GM15510 (cell line): ENCODE data around the gene PPM1N.

Source experiments
- POLR2A ChIP-seq: IDR thresholded peaks from 3 replicates; pipeline ENCODE4 v1.6.1; 2011; ENCODE audit warnings: borderline replicate concordance; ENCODE audit not compliant: insufficient read length; ENCODE audit errors: extremely low read depth

PPM1N gene

DNA sequence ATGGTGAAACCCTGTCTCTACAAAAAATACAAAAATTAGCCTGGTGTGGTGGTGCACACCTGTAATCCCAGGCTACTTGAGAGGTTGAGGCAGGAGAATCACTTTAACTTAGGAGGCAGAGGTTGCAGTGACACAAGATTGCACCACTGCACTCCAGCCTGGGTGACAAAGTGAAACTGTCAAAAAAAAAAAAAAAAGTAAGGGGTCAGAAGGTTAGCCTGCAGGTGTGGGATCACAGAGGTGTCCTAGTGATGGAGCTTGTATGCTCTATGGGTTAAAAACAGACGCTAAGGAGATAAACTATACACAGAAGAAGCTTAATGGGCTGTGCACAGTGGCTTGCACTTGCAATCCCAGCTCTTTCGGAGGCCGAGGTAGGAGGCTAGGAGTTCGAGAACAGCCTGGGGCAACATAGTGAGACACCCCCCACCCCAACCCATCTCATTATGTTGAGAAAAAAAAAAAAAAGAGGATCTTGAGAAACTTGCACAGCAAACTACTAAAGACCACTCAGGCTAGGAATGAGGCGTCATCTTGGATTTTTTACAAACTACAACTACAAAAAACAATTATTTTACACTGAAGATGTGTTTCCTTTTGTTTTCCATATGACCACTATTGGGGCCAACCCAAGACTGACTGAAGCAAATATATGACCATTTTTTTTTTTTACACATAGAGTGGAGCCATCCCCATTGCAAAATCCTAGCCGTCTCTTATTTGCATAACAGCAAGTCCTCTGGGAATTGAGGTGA is 22.5 kb upstream of the PPM1N start:
- TF ChIP-seq POLR2A = no peak

GRCh38 chr19:45476304-45476703 is 21.9 kb upstream of the PPM1N start:
- TF ChIP-seq POLR2A = no peak

GRCh38 chr19:45477186-45477585 is 21.1 kb upstream of the PPM1N start:
- no peak for TF ChIP-seq POLR2A

- no peak for TF ChIP-seq POLR2A
These were observed 20.4 kb upstream of the PPM1N start for GRCh38 chr19:45477713-45478453.

DNA sequence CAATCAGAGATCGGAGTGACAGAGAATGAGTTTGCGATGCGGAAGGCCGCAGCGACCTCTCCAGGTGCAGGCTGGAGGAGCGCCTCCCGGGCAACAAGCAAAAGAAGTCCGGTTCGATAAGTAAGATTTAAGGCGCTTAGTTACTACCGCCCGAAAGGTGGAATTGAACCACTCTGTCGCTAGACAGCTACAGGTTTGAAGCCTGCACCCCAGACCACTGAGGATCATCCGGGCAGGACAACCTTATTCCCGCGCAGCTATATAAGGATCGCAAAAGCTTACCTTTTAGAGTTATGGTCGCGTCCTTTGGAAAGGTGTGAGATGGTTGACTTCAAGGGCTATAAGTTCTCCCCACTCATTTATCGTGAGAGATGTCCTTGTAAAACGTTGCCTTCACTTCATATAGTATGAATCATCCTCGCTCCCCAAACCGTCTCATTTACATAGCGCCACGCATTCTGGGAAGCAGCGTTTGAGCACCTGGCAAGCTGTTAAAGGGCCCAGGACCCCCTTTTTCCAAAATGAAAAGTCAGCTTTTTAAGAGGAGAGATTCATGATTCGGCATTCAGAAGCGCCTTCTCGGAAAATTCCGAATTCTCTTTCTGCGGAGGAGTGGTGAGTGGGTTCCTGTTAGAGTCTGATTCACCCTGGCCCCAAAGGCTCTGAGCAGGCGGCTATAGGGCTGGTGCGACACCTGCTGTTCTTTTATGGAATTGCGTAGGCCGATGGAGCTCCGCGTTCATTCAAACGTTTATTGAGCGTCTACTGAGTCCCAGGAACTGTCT is 19.6 kb upstream of the PPM1N start:
- TF ChIP-seq POLR2A = peak; percentile 40

- TF ChIP-seq POLR2A = no peak
These were observed 15.2 kb upstream of the PPM1N start for GRCh38 chr19:45483033-45483432.

GRCh38 chr19:45484273-45484945 is 13.8 kb upstream of the PPM1N start:
- TF ChIP-seq POLR2A = no peak

- TF ChIP-seq POLR2A = no peak
These were observed 12.8 kb upstream of the PPM1N start for GRCh38 chr19:45485305-45486077.

DNA sequence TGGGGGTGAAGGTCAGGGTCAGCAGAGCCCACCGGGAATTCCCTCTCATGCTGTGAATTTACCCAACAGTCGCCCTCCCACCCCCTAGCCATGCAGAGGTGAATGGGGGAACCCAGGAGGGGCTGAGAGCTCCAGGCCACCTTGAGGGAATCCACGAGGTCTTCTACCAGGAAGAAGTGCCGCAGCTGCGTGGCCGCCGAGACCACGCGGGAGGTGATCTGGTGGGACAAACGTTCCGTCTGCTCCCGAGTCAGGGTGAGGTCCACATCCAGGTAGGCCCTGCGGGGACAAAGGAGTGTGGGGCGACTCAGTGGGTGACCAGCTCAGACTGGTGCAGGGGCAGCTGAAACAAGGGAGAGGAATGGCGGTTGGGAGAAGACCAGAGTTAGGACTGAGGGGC is 9.5 kb upstream of the PPM1N start:
- no peak for TF ChIP-seq POLR2A

DNA sequence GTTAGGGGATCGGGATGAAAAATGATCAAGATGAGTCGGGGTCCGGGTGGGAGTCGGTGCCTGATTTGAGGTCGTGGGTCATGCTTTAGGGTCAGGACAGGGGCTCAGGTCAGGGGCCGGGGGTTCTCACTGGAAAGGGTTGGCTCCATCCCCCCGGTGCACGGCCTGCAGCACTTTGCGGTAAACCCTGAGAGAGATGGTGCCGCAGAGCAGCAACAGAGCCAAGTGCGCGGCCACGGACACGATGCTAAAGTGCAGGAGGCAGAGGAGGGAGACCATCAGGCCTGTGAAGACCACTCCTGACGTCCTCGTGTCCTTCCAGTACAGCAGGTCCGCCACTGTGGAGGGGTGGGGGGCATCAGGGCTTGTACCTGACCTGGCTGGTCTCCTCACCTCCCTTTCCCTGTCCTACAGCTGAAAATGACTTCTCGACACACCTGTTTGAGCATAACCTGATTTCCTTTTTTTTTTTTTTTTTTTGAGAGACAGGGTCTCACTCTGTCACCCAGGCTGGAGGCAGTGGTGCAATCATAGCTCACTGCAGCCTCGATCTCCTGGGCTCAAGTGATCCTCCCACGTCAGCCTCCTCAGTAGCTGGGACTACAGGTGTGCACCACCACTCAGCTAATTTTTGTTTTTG is 8.9 kb upstream of the PPM1N start:
- no peak for TF ChIP-seq POLR2A

DNA sequence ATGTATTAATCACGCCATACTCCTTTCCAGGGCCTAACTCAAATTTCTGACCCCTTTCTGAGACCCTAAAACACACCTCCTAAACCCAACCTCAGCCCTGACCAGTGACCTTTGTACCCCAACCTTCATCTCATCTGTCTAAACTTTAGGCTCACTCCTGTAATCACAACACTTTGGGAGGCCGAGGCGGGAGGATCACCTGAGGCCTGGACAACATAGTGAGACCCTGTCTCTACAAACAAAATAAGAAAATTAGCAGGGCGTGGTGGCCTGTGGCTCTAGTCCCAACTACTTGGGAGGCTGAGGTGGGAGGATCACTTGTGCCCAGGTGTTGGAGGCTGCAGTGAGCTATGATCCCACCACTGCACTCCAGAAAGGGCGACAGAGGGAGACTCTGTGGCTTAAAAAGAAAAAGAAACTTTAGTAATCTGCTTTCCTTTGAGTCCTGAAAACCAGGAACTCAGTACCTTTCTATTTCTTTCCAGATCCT is 6.1 kb upstream of the PPM1N start:
- no peak for TF ChIP-seq POLR2A

DNA sequence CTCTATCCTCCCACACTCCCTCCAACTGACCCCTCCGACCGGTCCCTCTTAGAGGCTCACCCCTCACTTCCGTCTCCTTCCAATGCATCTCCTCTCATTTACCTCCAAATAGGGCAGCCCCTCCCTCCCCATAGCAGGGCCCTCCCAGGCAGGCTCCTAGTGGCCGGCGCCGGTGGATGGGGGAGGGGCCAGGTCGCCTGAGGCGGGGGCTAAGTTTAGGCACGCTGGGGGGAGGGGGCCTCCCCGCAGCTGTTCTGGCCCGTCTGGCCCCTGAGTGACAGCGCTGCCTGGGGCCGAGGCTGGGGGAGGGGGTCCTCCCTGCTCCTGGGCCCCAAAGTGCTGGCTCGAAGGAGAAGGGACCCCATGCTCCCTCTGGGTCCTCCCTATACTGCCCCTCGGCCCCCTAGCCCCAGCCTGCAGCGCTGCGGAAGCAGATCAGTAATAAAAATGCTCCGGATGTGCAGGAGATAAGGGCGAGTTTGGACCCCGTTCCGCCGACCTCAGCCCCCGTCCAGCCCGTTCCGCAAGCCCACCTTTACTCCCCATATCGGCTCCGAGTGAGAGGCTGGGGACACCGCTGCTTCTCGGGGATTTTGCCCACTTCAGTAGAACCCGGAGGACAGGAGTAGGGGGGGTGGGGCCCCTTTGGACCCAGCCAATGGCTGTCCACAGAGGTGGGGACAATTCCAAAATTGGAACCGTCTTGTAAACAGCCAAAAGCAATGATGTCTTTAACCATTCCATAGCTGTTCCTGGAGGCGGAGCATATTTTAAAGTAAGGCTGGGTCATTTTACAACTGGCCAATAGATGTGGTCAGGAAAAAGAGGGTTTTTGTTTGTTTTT is 5.4 kb upstream of the PPM1N start:
- TF ChIP-seq POLR2A = peak; percentile 21
